ENCODE data around the gene RP2.
A peak's percentile ranks its signal among the peaks of the same experiment; 100 is the strongest.

The RP2 gene

GRCh38 chrX:46912603-46913491 lies 76.0 kb downstream of the RP2 start:
- in situ Hi-C loops (cut with HindIII; ENCODE audit: low pct_unique_long_range_greater_than_20kb, low sequenced_read_pairs) = no loop called here
- TF ChIP-seq JUND (IDR thresholded peaks at IDR 0.05; ENCODE audit: low read depth) = no peak
- DNase-seq (ENCODE audit: low read depth in 1 of 2, low spot score in 1 of 2) = peak; percentile 60 to 63

GRCh38 chrX:46913667-46914066 lies 76.8 kb downstream of the RP2 start:
- in situ Hi-C loops (cut with HindIII; ENCODE audit: low pct_unique_long_range_greater_than_20kb, low sequenced_read_pairs) = no loop called here
- TF ChIP-seq JUND (IDR thresholded peaks at IDR 0.05; ENCODE audit: low read depth) = no peak

GRCh38 chrX:46916273-46916672 lies 79.4 kb downstream of the RP2 start:
- no peak for TF ChIP-seq JUND (IDR thresholded peaks at IDR 0.05; ENCODE audit: low read depth)
- in situ Hi-C loops (cut with HindIII; ENCODE audit: low pct_unique_long_range_greater_than_20kb, low sequenced_read_pairs) = no loop called here
- DNase-seq (ENCODE audit: low read depth in 1 of 2, low spot score in 1 of 2) = no peak

More at GRCh38 chrX:46913667-46914066, 76.8 kb downstream of the RP2 start:
- DNase-seq (ENCODE audit: low read depth in 1 of 2, low spot score in 1 of 2) = peak; percentile 7 to 69

GRCh38 chrX:46917622-46918021 lies 80.8 kb downstream of the RP2 start:
- no peak for TF ChIP-seq JUND (IDR thresholded peaks at IDR 0.05; ENCODE audit: low read depth)
- DNase-seq (ENCODE audit: low read depth in 1 of 2, low spot score in 1 of 2) = no peak
- in situ Hi-C loops (cut with HindIII; ENCODE audit: low pct_unique_long_range_greater_than_20kb, low sequenced_read_pairs) = no loop called here

- in situ Hi-C loops (cut with HindIII; ENCODE audit: low pct_unique_long_range_greater_than_20kb, low sequenced_read_pairs) = no loop called here
- no peak for TF ChIP-seq JUND (IDR thresholded peaks at IDR 0.05; ENCODE audit: low read depth)
- DNase-seq (ENCODE audit: low read depth in 1 of 2, low spot score in 1 of 2) = peak in 1 of 2 experiments; percentile 58
Observed at GRCh38 chrX:46918434-46918833, 81.6 kb downstream of the RP2 start.

- TF ChIP-seq JUND (IDR thresholded peaks at IDR 0.05; ENCODE audit: low read depth) = no peak
- no peak for DNase-seq (ENCODE audit: low read depth in 1 of 2, low spot score in 1 of 2)
- in situ Hi-C loops (cut with HindIII; ENCODE audit: low pct_unique_long_range_greater_than_20kb, low sequenced_read_pairs) = no loop called here
Observed at GRCh38 chrX:46920235-46920634, 83.4 kb downstream of the RP2 start.

- in situ Hi-C loops (cut with HindIII; ENCODE audit: low pct_unique_long_range_greater_than_20kb, low sequenced_read_pairs) = no loop called here
- no peak for DNase-seq (ENCODE audit: low read depth in 1 of 2, low spot score in 1 of 2)
- TF ChIP-seq JUND (IDR thresholded peaks at IDR 0.05; ENCODE audit: low read depth) = no peak
Observed at GRCh38 chrX:46922611-46923010, 85.8 kb downstream of the RP2 start.

GRCh38 chrX:46927718-46928117 lies 90.9 kb downstream of the RP2 start:
- no peak for DNase-seq (ENCODE audit: low read depth in 1 of 2, low spot score in 1 of 2)
- in situ Hi-C loops (cut with HindIII; ENCODE audit: low pct_unique_long_range_greater_than_20kb, low sequenced_read_pairs) = no loop called here
- no peak for TF ChIP-seq JUND (IDR thresholded peaks at IDR 0.05; ENCODE audit: low read depth)

- TF ChIP-seq JUND (IDR thresholded peaks at IDR 0.05; ENCODE audit: low read depth) = no peak
- in situ Hi-C loops (cut with HindIII; ENCODE audit: low pct_unique_long_range_greater_than_20kb, low sequenced_read_pairs) = no loop called here
- DNase-seq (ENCODE audit: low read depth in 1 of 2, low spot score in 1 of 2) = no peak
Observed at GRCh38 chrX:46929439-46930261, 92.8 kb downstream of the RP2 start.

Measured in T47D (cell line).